Keratinocyte (primary cell): ENCODE results near the gene NHSL2. TPM values are rescaled to one million over a fixed set of nuclear protein-coding genes. Genes with fewer than 3 reads are reported as not detected.

ENCODE experiments used
- DNase-seq: peaks from one replicate; pipeline ENCODE4 v3.0.0-alpha.2; 2011; ENCODE audit warnings: low read depth, missing footprints, low spot score
- FAIRE-seq: peaks from 2 replicates; lab custom pipeline; 2011; peaks lifted over from hg19 to GRCh38; lab: Jason Lieb, UNC
- H2AFZ ChIP-seq: 2 replicates; pipeline ENCODE4 v1.6.0; 2012; ENCODE audit warnings: low read length, control low read depth, inconsistent platforms; ENCODE audit not compliant: control insufficient read depth
- H3K27ac ChIP-seq: 2 replicates; pipeline ENCODE4 v1.5.1; 2011; ENCODE audit warnings: low read length; ENCODE audit not compliant: control insufficient read depth, insufficient read depth
- H3K27me3 ChIP-seq: 3 replicates; pipeline ENCODE4 v1.6.0; 2011; ENCODE audit warnings: low read length; ENCODE audit not compliant: control insufficient read depth, insufficient read depth; ENCODE audit errors: extremely low read depth
- H3K36me3 ChIP-seq, 2 experiments: 2 replicates in 1 of 2; 3 replicates in 1 of 2; pipeline ENCODE4 v1.5.1; 2011; ENCODE audit warnings: low read length in 2 of 2, mild to moderate bottlenecking in 1 of 2; ENCODE audit not compliant: control insufficient read depth in 2 of 2, insufficient read depth in 2 of 2; ENCODE audit errors: extremely low read depth in 1 of 2
- H3K4me1 ChIP-seq: 3 replicates; pipeline ENCODE4 v1.5.1; 2011; ENCODE audit warnings: low read length; ENCODE audit not compliant: control insufficient read depth, insufficient read depth; ENCODE audit errors: extremely low read depth
- H3K4me2 ChIP-seq: 3 replicates; pipeline ENCODE4 v1.6.0; 2011; ENCODE audit warnings: low read depth, low read length; ENCODE audit not compliant: control insufficient read depth, insufficient read depth; ENCODE audit errors: extremely low read depth
- H3K4me3 ChIP-seq, 3 experiments: fragments of 200-600 bp in 1 of 3; sonication (generic) in 1 of 3; 2 replicates in 2 of 3; 3 replicates in 1 of 3; pipeline ENCODE4 v1.5.1; 2011 to 2016; ENCODE audit warnings: low read length in 3 of 3, mild to moderate bottlenecking in 3 of 3, control low read depth in 2 of 3, inconsistent platforms in 1 of 3, low read depth in 1 of 3, mixed read lengths in 1 of 3, mixed run types in 1 of 3, moderate library complexity in 1 of 3; ENCODE audit not compliant: control insufficient read depth in 2 of 3, insufficient read depth in 2 of 3; ENCODE audit errors: extremely low read depth in 1 of 3
- H3K79me2 ChIP-seq: 2 replicates; pipeline ENCODE4 v1.6.0; 2012; ENCODE audit warnings: low read length; ENCODE audit not compliant: control insufficient read depth, insufficient read depth
- H3K9ac ChIP-seq: 3 replicates; pipeline ENCODE4 v1.6.0; 2011; ENCODE audit warnings: low read length; ENCODE audit not compliant: control insufficient read depth, insufficient read depth; ENCODE audit errors: extremely low read depth
- H3K9me1 ChIP-seq: 3 replicates; pipeline ENCODE4 v1.6.0; 2011; ENCODE audit warnings: low read length; ENCODE audit not compliant: control insufficient read depth, insufficient read depth; ENCODE audit errors: extremely low read depth
- H3K9me3 ChIP-seq: 2 replicates; pipeline ENCODE4 v1.5.1; 2012; ENCODE audit warnings: low read depth, low read length; ENCODE audit not compliant: control insufficient read depth
- H4K20me1 ChIP-seq: 3 replicates; pipeline ENCODE4 v1.6.0; 2011; ENCODE audit warnings: low read length; ENCODE audit not compliant: control insufficient read depth, insufficient read depth; ENCODE audit errors: extremely low read depth
- CTCF ChIP-seq, 3 experiments: IDR thresholded peaks in 1 of 3; conservative IDR thresholded peaks in 1 of 3; optimal IDR thresholded peaks in 1 of 3; 2 replicates in 2 of 3; 3 replicates in 1 of 3; pipeline versions ENCODE3 to v1.5.1; 2011; ENCODE audit warnings: low read length in 3 of 3, mild to moderate bottlenecking in 3 of 3, moderate library complexity in 2 of 3, control low read depth in 1 of 3, inconsistent platforms in 1 of 3; ENCODE audit not compliant: insufficient read depth in 2 of 3; ENCODE audit errors: extremely low read depth in 1 of 3
- EZH2 ChIP-seq: IDR thresholded peaks from one replicate; pipeline ENCODE4 v1.6.1; 2012; ENCODE audit warnings: inconsistent platforms, mild to moderate bottlenecking, low read length, moderate library complexity
- dilution Hi-C: fragments of 300-500 bp; cut with MboI; formaldehyde crosslinking; loops from one replicate; pipeline ENCODE4 v1.7.0; 2020; ENCODE audit warnings: low sequenced_read_pairs; ENCODE audit not compliant: extremely low pct_ligation_motif_present
- polyA plus RNA-seq, 5 experiments: library from polyadenylated mRNA; depleted of rRNA in 3 of 5; stranded (reverse) in 3 of 5; stranded (forward) in 1 of 5; unstranded in 1 of 5; fragments of >200 nt; gene quantifications; 1 replicate in 1 of 5; 2 replicates in 3 of 5; 3 replicates in 1 of 5; pipeline versions ENCODE4 v1.2.1 to v1.2.3, GENCODE V29; 2011 to 2012; ENCODE audit warnings: missing spikeins in 2 of 5, low read depth in 1 of 5, low replicate concordance in 1 of 5

Gene NHSL2
- polyA plus RNA-seq, 1 donor (not counting 4 experiments of a cell fraction or from before 2014, with no cell fraction given), result 0.04 TPM

- Histone ChIP-seq H4K20me1 (no peaks in the 10 kb centered on the region), H3K9me1 (no peaks in the 10 kb centered on the region), H3K27me3 (peaks cover 37% of the 10 kb centered on the region), H3K4me2 (no peak overlapping the region), H3K36me3 (no peaks in the 10 kb centered on the region), H3K9ac (no peak overlapping the region), H3K9me3 (no peaks in the 10 kb centered on the region), H3K79me2 (no peaks in the 10 kb centered on the region), H3K4me1 (no peaks in the 10 kb centered on the region), H3K27ac (no peak overlapping the region), H3K4me3 (no peak overlapping the region), H2AFZ (no peak overlapping the region)
- TF ChIP-seq EZH2 (no peak), CTCF (optimal IDR thresholded peaks at IDR 0.05 in 1 of 3, IDR thresholded peaks at IDR 0.05 in 1 of 3, conservative IDR thresholded peaks at IDR 0.05 in 1 of 3; ENCODE audit: extremely low read depth in 1 of 3, insufficient read depth in 2 of 3, low read length in 3 of 3) (peak in 1 of 3 experiments; percentile 4)
- DNase-seq, result no peak
- no peak for FAIRE-seq
- dilution Hi-C loops, result no loop called here
These were observed 689 bp upstream of the NHSL2 start for GRCh38 chrX:71909956-71910355.

- dilution Hi-C loops, result no loop called here
- no peak overlapping the region for H3K4me3 ChIP-seq
These were observed 513 bp downstream of the NHSL2 start for GRCh38 chrX:71910986-71911730.

More at GRCh38 chrX:71910986-71911730, 513 bp downstream of the NHSL2 start:
- Histone ChIP-seq H2AFZ (peak overlapping the region; percentile 6), H3K27ac (no peak overlapping the region), H3K9me3 (no peaks in the 10 kb centered on the region), H3K4me1 (no peaks in the 10 kb centered on the region), H3K4me2 (peak overlapping the region; percentile 51), H4K20me1 (no peaks in the 10 kb centered on the region), H3K27me3 (peaks cover 33% of the 10 kb centered on the region), H3K9ac (no peak overlapping the region), H3K79me2 (no peaks in the 10 kb centered on the region), H3K9me1 (no peaks in the 10 kb centered on the region), H3K36me3 (no peaks in the 10 kb centered on the region)
- no peak for DNase-seq
- TF ChIP-seq EZH2, result peak; percentile 40
- peak in 2 of 3 experiments; percentile 2 to 21 for TF ChIP-seq CTCF (optimal IDR thresholded peaks at IDR 0.05 in 1 of 3, IDR thresholded peaks at IDR 0.05 in 1 of 3, conservative IDR thresholded peaks at IDR 0.05 in 1 of 3; ENCODE audit: extremely low read depth in 1 of 3, insufficient read depth in 2 of 3, low read length in 3 of 3)
- no peak for FAIRE-seq
